GM21528 (cell line): ENCODE results near the gene TACR1.
"Not testable (repeated sequence)": the region's sequence is repeated elsewhere in the genome, so short reads cannot be mapped to it uniquely, and the experiment has no call there.

Experiments
- ATAC-seq: cut with Tn5 transposase; IDR thresholded peaks from one replicate; pipeline ENCODE4 v1.9.1; 2021; ENCODE audit warnings: mild to moderate bottlenecking, moderate library complexity; ENCODE audit not compliant: unreplicated experiment, low FRiP score

TACR1 gene

GRCh38 chr2:75195076-75195691 is 4.1 kb downstream of the TACR1 start:
- ATAC-seq = no peak

- ATAC-seq = no peak
These were observed 5.0 kb downstream of the TACR1 start for GRCh38 chr2:75194184-75194868.

- ATAC-seq = no peak
These were observed 6.8 kb downstream of the TACR1 start for GRCh38 chr2:75192496-75192895.

- no peak for ATAC-seq
These were observed 8.9 kb downstream of the TACR1 start for GRCh38 chr2:75190271-75190990.

- no peak for ATAC-seq
These were observed 12.5 kb downstream of the TACR1 start for GRCh38 chr2:75186821-75187220.

GRCh38 chr2:75182606-75183005 is 16.7 kb downstream of the TACR1 start:
- no peak for ATAC-seq

GRCh38 chr2:75180476-75180875 is 18.8 kb downstream of the TACR1 start:
- no peak for ATAC-seq

- no peak for ATAC-seq
These were observed 21.9 kb downstream of the TACR1 start for GRCh38 chr2:75177427-75177826.

GRCh38 chr2:75175456-75175855 is 23.9 kb downstream of the TACR1 start:
- ATAC-seq = no peak

- no peak for ATAC-seq
These were observed 24.3 kb downstream of the TACR1 start for GRCh38 chr2:75174981-75175380.

GRCh38 chr2:75174519-75174918 is 24.8 kb downstream of the TACR1 start:
- no peak for ATAC-seq

GRCh38 chr2:75173740-75174139 is 25.6 kb downstream of the TACR1 start:
- no peak for ATAC-seq

- not testable (repeated sequence) for ATAC-seq
These were observed 27.9 kb downstream of the TACR1 start for GRCh38 chr2:75171423-75171822.

- ATAC-seq = no peak
These were observed 28.4 kb downstream of the TACR1 start for GRCh38 chr2:75170889-75171288.

GRCh38 chr2:75168186-75168585 is 31.1 kb downstream of the TACR1 start:
- ATAC-seq = no peak

- no peak for ATAC-seq
These were observed 32.8 kb downstream of the TACR1 start for GRCh38 chr2:75166491-75166890.

GRCh38 chr2:75162897-75163296 is 36.4 kb downstream of the TACR1 start:
- ATAC-seq = no peak

- no peak for ATAC-seq
These were observed 37.1 kb downstream of the TACR1 start for GRCh38 chr2:75162259-75162658.

- ATAC-seq = no peak
These were observed 41.9 kb downstream of the TACR1 start for GRCh38 chr2:75157435-75157834.

GRCh38 chr2:75155115-75155514 is 44.2 kb downstream of the TACR1 start:
- no peak for ATAC-seq

- ATAC-seq = no peak
These were observed 46.1 kb downstream of the TACR1 start for GRCh38 chr2:75153221-75153620.

- ATAC-seq = not testable (repeated sequence)
These were observed 47.1 kb downstream of the TACR1 start for GRCh38 chr2:75152243-75152642.
